Ectodermal cell (in vitro differentiated cells): ENCODE results near the gene NTM.

Experiments
- H3K27ac ChIP-seq: 2 replicates; pipeline ENCODE4 v1.7.0; 2013; ENCODE audit warnings: mild to moderate bottlenecking, low read depth, low read length; ENCODE audit not compliant: insufficient read depth, poor library complexity, severe bottlenecking
- H3K27me3 ChIP-seq: 2 replicates; pipeline ENCODE4 v1.7.0; 2013; ENCODE audit warnings: mild to moderate bottlenecking, low read length; ENCODE audit not compliant: insufficient read depth, control insufficient read depth, poor library complexity, severe bottlenecking
- H3K36me3 ChIP-seq: one replicate; pipeline ENCODE4 v1.7.0; 2013; ENCODE audit warnings: low read length; ENCODE audit not compliant: control insufficient read depth, insufficient read depth
- H3K4me1 ChIP-seq: one replicate; pipeline ENCODE4 v1.7.0; 2013; ENCODE audit warnings: low read length; ENCODE audit not compliant: control insufficient read depth, insufficient read depth
- H3K4me3 ChIP-seq: 2 replicates; pipeline ENCODE4 v1.7.0; 2013; ENCODE audit warnings: low read depth, low read length, control low read depth; ENCODE audit not compliant: insufficient read depth
- H3K9me3 ChIP-seq: 2 replicates; pipeline ENCODE4 v1.7.0; 2013; ENCODE audit warnings: mild to moderate bottlenecking, low read length, moderate library complexity; ENCODE audit not compliant: control insufficient read depth
- WGBS, 2 experiments: methylation state at CpG; one replicate each; pipeline ENCODE4 v1.1.7; 2013; ENCODE audit warnings: missing lambda C conversion rate in 2 of 2; 5-methylcytosine and 5-hydroxymethylcytosine counted together

NTM gene

DNA sequence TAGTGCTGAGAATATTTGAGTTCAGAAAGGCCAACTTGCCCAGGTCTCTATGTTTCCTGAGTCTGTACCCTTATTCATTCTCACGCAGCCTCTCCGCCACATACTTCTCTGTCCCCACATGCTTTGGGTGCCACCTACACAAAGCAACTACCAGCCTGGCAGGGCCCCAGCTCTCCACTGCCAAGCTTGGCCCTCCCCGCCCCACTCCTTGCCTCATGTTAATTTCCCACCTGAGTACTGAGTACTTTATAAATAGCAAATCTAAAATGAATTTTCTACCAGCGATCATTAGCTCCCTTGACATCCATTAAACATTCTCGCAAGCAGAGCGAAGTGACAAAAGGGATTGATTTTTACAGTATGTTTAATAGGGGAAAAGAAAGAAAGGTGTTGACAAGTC, 20.8 kb downstream of the NTM start:
- Histone ChIP-seq H3K27ac (no peak overlapping the region), H3K4me1 (peaks cover 16% of the 10 kb centered on the region), H3K4me3 (no peak overlapping the region), H3K9me3 (no peaks in the 10 kb centered on the region), H3K27me3 (no peaks in the 10 kb centered on the region), H3K36me3 (no peaks in the 10 kb centered on the region)
- 96 to 97% methylated on average over 6 of the region's 6 CpGs for WGBS, 2 experiments

DNA sequence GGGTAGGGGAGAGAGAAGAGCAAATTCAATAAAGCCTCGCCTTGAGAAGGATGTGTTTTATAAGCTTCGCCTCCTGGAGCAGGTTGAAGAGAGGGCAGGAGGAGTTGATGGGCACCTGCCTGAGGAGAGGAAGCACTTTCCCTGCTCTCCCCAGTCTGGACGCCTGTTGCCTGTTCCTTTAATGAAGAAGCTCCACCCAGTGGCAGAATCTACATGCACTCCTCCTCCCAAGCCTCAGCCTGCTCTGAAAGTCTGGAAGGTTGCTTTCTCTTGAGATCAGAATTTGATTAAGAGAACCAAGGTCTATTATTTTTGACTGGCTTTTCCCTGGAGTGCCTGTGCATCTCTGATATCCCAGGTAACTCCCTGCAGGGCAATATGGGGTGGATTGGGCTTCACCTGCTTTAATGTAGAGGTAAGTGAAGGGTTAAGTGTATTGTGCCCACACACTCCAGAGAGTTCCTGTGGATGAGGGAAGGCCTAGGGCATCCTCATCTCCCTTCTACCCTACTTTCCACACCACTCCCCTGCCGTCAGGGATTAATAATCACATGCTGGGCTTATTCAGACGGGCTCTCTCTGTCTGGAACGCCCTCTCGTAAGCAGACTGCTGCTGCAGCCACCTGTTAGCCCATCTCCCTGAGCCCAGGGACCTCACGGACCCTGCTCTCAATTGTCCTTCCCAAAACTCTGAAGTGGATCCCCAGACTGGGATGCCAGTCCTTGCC, 22.3 kb downstream of the NTM start:
- Histone ChIP-seq H3K27ac (no peak overlapping the region), H3K4me1 (peaks cover 16% of the 10 kb centered on the region), H3K9me3 (no peaks in the 10 kb centered on the region), H3K27me3 (no peaks in the 10 kb centered on the region), H3K4me3 (no peak overlapping the region), H3K36me3 (no peaks in the 10 kb centered on the region)
- WGBS, 2 experiments: 36 to 41% methylated on average over 8 of the region's 8 CpGs

DNA sequence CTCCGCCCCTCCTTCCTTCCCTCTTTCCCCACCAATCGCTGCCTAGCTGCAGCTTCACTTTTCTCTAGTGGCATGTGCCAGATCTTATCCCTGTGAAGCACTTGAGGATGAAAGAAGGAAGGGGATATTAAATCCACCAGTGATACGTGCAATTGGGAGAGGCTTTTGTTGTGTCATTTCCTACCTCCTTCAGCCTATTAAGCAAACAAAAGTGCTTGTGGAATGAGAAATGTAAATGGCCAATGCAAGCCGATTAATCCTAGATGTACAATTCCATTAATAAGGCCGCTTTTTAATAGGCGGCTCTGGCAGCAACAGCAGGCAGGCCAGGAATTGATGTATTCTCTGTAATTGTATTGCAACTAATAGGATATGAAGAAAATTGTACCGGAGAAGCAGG, 23.3 kb downstream of the NTM start:
- Histone ChIP-seq H3K27me3 (no peaks in the 10 kb centered on the region), H3K9me3 (no peaks in the 10 kb centered on the region), H3K27ac (no peak overlapping the region), H3K4me1 (peaks cover 16% of the 10 kb centered on the region), H3K4me3 (no peak overlapping the region), H3K36me3 (no peaks in the 10 kb centered on the region)
- 91 to 93% methylated on average over 7 of the region's 7 CpGs for WGBS, 2 experiments

DNA sequence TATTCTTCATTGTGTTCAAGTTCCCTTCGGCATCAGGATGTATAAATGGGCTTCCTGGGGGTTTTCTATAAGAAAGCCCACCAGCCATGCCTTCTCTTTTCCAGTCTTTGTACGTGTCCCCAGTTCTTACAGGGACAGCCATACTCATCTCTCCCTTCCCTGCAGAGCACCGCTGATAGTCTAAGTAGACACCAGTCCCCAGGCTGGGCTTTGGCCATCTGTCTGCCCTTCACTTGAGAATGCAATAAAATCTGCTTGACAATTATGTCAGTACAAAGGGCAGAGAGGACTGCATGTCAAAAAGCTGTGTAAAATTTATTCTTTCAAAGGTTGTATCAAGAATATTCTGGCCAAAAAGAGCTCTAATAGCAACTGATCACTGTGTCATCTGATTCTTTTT, 27.3 kb downstream of the NTM start:
- Histone ChIP-seq H3K27me3 (no peaks in the 10 kb centered on the region), H3K9me3 (no peaks in the 10 kb centered on the region), H3K36me3 (no peaks in the 10 kb centered on the region), H3K4me1 (peaks cover 8% of the 10 kb centered on the region), H3K4me3 (no peak overlapping the region), H3K27ac (no peak overlapping the region)
- WGBS, 2 experiments: 87 to 90% methylated on average over 3 of the region's 3 CpGs

GRCh38 chr11:131402040-131402439, 31.6 kb downstream of the NTM start:
- H3K4me3 ChIP-seq: no peak overlapping the region
- H3K27ac ChIP-seq: no peak overlapping the region
- no peaks in the 10 kb centered on the region for H3K36me3 ChIP-seq
- no peaks in the 10 kb centered on the region for H3K4me1 ChIP-seq
- H3K9me3 ChIP-seq: no peaks in the 10 kb centered on the region
- H3K27me3 ChIP-seq: no peaks in the 10 kb centered on the region
- WGBS, 2 experiments: 88 to 100% methylated on average over 1 of the region's 1 CpG

DNA sequence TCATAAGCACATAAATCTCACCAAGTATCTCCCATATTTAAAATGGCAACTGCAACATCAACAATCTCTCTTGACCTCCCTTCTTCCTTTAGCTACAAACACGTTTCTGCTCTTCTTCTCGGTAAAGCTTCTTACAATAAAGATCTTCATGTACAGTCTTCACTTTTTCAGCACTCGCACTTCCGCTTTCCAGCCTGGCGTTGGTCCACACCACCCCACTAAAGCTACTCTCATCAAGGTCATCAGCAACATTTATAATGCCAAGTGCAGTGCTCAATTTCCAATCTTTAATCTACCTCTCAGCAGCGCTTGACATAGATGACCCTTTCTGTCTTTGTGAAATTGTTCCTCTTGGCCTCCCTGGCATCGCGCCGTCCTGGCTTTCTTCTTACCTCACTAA, 33.6 kb downstream of the NTM start:
- no peaks in the 10 kb centered on the region for H3K4me1 ChIP-seq
- no peaks in the 10 kb centered on the region for H3K36me3 ChIP-seq
- H3K9me3 ChIP-seq: no peaks in the 10 kb centered on the region
- 94 to 95% methylated on average over 9 of the region's 9 CpGs for WGBS, 2 experiments
- H3K4me3 ChIP-seq: no peak overlapping the region
- H3K27me3 ChIP-seq: no peaks in the 10 kb centered on the region
- H3K27ac ChIP-seq: no peak overlapping the region

DNA sequence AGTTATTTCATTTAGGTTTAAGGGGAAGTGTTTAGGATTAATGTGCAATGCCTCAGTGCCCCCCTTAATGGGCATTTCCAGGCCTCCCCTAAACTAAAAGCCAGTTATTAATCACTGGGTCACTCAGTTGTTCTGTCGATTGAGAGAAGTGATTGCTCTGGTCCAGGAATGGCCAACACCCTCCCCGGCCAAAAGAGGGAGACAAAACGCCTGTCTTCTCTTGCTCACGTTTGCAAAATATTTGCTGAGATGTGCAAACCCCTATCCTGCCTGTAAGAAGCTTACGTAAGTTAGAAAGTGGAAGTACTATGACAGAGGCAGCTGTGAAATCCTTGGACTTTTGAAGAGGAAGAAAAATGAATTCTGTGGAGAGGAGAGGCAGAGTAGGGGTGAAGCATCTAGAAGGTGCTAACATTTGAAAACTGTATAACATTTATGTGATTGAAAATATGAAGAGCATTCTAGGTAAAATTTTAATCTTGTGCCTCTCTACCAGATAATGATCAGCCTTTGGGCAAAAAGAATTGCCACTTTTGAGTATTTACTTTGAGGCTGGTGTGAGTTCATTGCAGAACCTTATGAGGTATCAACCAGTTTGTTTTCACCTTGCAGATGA, 37.7 kb downstream of the NTM start:
- no peaks in the 10 kb centered on the region for H3K36me3 ChIP-seq
- H3K4me1 ChIP-seq: no peaks in the 10 kb centered on the region
- H3K9me3 ChIP-seq: no peaks in the 10 kb centered on the region
- 55 to 57% methylated on average over 5 of the region's 5 CpGs for WGBS, 2 experiments
- no peak overlapping the region for H3K27ac ChIP-seq
- no peak overlapping the region for H3K4me3 ChIP-seq
- H3K27me3 ChIP-seq: no peaks in the 10 kb centered on the region

DNA sequence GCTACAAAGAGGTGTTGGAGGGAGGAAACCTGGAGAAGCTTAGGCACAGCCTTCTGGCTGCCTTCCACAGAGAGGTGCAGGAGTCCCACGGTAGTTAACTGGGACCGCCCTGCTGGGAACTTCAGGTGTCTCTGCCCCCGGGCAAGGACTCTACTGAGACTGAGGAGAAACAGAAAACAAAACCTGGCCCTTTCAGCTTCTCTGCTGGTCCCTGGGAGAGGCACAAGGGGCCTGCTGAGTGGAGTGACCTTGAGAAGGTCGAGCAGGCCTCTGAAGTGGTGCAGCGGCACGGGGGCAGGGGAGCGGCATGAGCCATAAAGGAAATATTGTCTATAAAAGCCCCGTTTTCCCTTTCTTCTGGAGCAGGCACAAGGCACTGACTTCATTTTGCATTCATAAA, 38.9 kb downstream of the NTM start:
- Histone ChIP-seq H3K4me3 (no peak overlapping the region), H3K4me1 (no peaks in the 10 kb centered on the region), H3K27ac (no peak overlapping the region), H3K9me3 (no peaks in the 10 kb centered on the region), H3K36me3 (no peaks in the 10 kb centered on the region), H3K27me3 (no peaks in the 10 kb centered on the region)
- 72 to 75% methylated on average over 8 of the region's 8 CpGs for WGBS, 2 experiments

DNA sequence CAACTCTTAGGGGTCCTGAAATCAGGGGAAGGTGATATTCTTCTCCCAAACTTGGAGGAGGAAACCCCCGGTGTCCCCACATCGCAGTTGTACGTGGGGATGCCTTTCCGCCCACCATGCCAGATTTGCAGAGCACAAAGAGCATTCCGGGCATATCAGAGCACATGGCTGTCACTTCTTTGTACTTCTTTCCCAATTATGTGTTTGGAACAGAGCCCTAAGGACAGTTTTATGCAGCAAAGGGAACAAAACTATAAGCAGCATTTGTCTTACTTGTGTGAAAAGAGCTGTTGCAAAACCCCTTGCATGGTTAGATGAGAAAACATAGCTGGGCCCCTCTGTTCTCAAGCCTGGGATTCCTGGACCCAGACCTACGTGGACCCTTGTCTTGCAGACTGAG, 41.2 kb downstream of the NTM start:
- Histone ChIP-seq H3K4me3 (no peak overlapping the region), H3K9me3 (no peaks in the 10 kb centered on the region), H3K4me1 (no peaks in the 10 kb centered on the region), H3K27ac (no peak overlapping the region), H3K27me3 (no peaks in the 10 kb centered on the region), H3K36me3 (no peaks in the 10 kb centered on the region)
- WGBS, 2 experiments: 93 to 94% methylated on average over 6 of the region's 6 CpGs

DNA sequence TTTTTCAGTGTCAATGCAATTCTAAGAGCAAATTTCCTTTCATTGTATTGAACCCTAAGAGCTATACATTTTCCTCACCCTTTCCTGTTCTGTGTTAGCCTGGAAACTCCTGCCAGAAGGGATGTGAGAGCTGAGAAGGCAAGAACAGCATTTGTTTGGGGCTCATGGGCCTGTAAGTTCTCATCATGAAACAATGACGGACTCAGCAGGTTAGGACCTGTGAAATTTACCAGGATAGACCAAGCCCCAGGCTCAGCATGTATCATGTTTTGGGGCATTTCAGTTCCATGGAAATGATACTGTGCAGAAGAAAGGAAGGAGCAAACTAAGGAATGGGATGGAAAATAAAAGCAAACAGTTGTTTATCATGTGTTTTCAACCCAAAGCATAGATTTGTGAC, 41.6 kb downstream of the NTM start:
- H3K27me3 ChIP-seq: no peaks in the 10 kb centered on the region
- 92 to 98% methylated on average over 1 of the region's 1 CpG for WGBS, 2 experiments
- no peak overlapping the region for H3K27ac ChIP-seq
- no peaks in the 10 kb centered on the region for H3K9me3 ChIP-seq
- no peak overlapping the region for H3K4me3 ChIP-seq
- H3K4me1 ChIP-seq: no peaks in the 10 kb centered on the region
- no peaks in the 10 kb centered on the region for H3K36me3 ChIP-seq
